OCI-LY7 (cell line): ENCODE data around the gene STAB1. TPM values are rescaled to one million over a fixed set of nuclear protein-coding genes. Genes with fewer than 3 reads are reported as not detected.

ENCODE experiments used
- Bru-seq: library from RNA; stranded (reverse); fragments of 400-500 nt; gene quantifications from one replicate; lab custom pipeline; 2021; lab: Mats Ljungman, UMichigan
- BruChase-seq, 2 experiments: library from RNA; stranded (reverse); fragments of 400-500 nt; gene quantifications; one replicate each; lab custom pipeline; 2021; lab: Mats Ljungman, UMichigan
- BruUV-seq: library from RNA; stranded (reverse); fragments of 400-500 nt; replicated peaks from 2 replicates; lab custom pipeline; 2021; lab: Mats Ljungman, UMichigan
- CTCF ChIA-PET: fragments of 300-600 bp; sonication (Branson Sonifier 250); formaldehyde crosslinking; loops from one replicate; lab custom pipeline; 2022; ENCODE audit warnings: antibody characterized with exemption; ENCODE audit not compliant: unreplicated experiment; lab: Charles Lee
- POLR2A ChIA-PET: fragments of 300-600 bp; sonication (Branson Sonifier 250); formaldehyde crosslinking; loops from one replicate; lab custom pipeline; 2022; ENCODE audit warnings: antibody characterized with exemption; lab: Charles Lee
- DNase-seq: peaks from one replicate; pipeline ENCODE4 v3.0.0-alpha.2; 2015; ENCODE audit warnings: low spot score
- H2AFZ ChIP-seq: fragments of 200-600 bp; sonication (generic), shearing (Covaris generic); 2 replicates; pipeline ENCODE4 v1.6.1; 2014; ENCODE audit warnings: mild to moderate bottlenecking, antibody characterized with exemption, low read length, moderate library complexity
- H3K27ac ChIP-seq: fragments of 200-600 bp; sonication (generic); 2 replicates; pipeline ENCODE4 v1.5.1; 2014; ENCODE audit warnings: mixed run types, low read depth, mild to moderate bottlenecking, moderate library complexity, low read length, inconsistent platforms; ENCODE audit not compliant: poor library complexity, severe bottlenecking
- H3K36me3 ChIP-seq: fragments of 200-600 bp; sonication (generic); 2 replicates; pipeline ENCODE4 v1.6.1; 2014; ENCODE audit warnings: mild to moderate bottlenecking, antibody characterized with exemption, low read length, moderate library complexity, mixed read lengths; ENCODE audit not compliant: insufficient read depth
- H3K4me1 ChIP-seq: fragments of 200-600 bp; sonication (generic); 2 replicates; pipeline ENCODE4 v1.5.1; 2014; ENCODE audit warnings: mild to moderate bottlenecking, low read length; ENCODE audit not compliant: insufficient read depth, poor library complexity, severe bottlenecking
- H3K4me2 ChIP-seq: fragments of 200-600 bp; sonication (generic); 2 replicates; pipeline ENCODE4 v1.6.1; 2014; ENCODE audit warnings: mild to moderate bottlenecking, low read length
- H3K4me3 ChIP-seq: fragments of 200-600 bp; sonication (generic); 2 replicates; pipeline ENCODE4 v1.5.1; 2014; ENCODE audit warnings: mild to moderate bottlenecking, low read depth, low read length; ENCODE audit not compliant: poor library complexity, severe bottlenecking
- H3K79me2 ChIP-seq: fragments of 200-600 bp; sonication (generic); 2 replicates; pipeline ENCODE4 v1.6.1; 2016; ENCODE audit warnings: low read depth, mild to moderate bottlenecking, low read length, moderate library complexity, mixed read lengths; ENCODE audit not compliant: insufficient read depth
- H3K9me2 ChIP-seq: fragments of 200-600 bp; sonication (generic); 2 replicates; pipeline ENCODE4 v1.6.1; 2016; ENCODE audit warnings: mild to moderate bottlenecking, low read length, mixed read lengths; ENCODE audit not compliant: insufficient read depth
- H3K9me3 ChIP-seq: fragments of 200-600 bp; sonication (generic); 2 replicates; pipeline ENCODE4 v1.6.1; 2014; ENCODE audit warnings: mild to moderate bottlenecking, mixed run types, low read length, mixed read lengths
- H4K20me1 ChIP-seq: fragments of 200-600 bp; sonication (generic); 2 replicates; pipeline ENCODE4 v1.6.1; 2014; ENCODE audit warnings: mild to moderate bottlenecking, antibody characterized with exemption, low read length, moderate library complexity, mixed read lengths; ENCODE audit not compliant: insufficient read depth
- EZH2phosphoT487 ChIP-seq: fragments of 200-600 bp; sonication (generic); IDR thresholded peaks from 2 replicates; pipeline ENCODE4 v1.6.1; 2018; ENCODE audit warnings: low read depth, borderline replicate concordance, mild to moderate bottlenecking, mixed run types, antibody characterized with exemption, low read length, moderate library complexity, mixed read lengths
- intact Hi-C: fragments of 100-400 bp; cut with micrococcal nuclease; formaldehyde crosslinking; loops from one replicate; pipeline ENCODE4 v1.10.0; 2022; ENCODE audit not compliant: unreplicated experiment
- long read RNA-seq: library from polyadenylated mRNA; stranded (forward); transcript quantifications from one replicate; pipeline ENCODE4 v2.0.0, GENCODE V29; 2022
- total RNA-seq, 2 experiments: library from RNA; depleted of rRNA in 1 of 2; stranded (reverse); fragments of >200 nt in 1 of 2; shearing (Covaris generic) in 1 of 2; gene quantifications; 2 replicates each; pipeline ENCODE4 v1.2.3, GENCODE V29; 2014 to 2022
- TF ChIP-seq, protein P1 (sequence below): fragments of 200-600 bp; sonication (generic); conservative IDR thresholded peaks from 2 replicates; pipeline ENCODE4 v1.5.1; 2014; ENCODE audit warnings: mild to moderate bottlenecking, antibody characterized with exemption, low read length, moderate library complexity, mixed read lengths

STAB1 gene, protein sequence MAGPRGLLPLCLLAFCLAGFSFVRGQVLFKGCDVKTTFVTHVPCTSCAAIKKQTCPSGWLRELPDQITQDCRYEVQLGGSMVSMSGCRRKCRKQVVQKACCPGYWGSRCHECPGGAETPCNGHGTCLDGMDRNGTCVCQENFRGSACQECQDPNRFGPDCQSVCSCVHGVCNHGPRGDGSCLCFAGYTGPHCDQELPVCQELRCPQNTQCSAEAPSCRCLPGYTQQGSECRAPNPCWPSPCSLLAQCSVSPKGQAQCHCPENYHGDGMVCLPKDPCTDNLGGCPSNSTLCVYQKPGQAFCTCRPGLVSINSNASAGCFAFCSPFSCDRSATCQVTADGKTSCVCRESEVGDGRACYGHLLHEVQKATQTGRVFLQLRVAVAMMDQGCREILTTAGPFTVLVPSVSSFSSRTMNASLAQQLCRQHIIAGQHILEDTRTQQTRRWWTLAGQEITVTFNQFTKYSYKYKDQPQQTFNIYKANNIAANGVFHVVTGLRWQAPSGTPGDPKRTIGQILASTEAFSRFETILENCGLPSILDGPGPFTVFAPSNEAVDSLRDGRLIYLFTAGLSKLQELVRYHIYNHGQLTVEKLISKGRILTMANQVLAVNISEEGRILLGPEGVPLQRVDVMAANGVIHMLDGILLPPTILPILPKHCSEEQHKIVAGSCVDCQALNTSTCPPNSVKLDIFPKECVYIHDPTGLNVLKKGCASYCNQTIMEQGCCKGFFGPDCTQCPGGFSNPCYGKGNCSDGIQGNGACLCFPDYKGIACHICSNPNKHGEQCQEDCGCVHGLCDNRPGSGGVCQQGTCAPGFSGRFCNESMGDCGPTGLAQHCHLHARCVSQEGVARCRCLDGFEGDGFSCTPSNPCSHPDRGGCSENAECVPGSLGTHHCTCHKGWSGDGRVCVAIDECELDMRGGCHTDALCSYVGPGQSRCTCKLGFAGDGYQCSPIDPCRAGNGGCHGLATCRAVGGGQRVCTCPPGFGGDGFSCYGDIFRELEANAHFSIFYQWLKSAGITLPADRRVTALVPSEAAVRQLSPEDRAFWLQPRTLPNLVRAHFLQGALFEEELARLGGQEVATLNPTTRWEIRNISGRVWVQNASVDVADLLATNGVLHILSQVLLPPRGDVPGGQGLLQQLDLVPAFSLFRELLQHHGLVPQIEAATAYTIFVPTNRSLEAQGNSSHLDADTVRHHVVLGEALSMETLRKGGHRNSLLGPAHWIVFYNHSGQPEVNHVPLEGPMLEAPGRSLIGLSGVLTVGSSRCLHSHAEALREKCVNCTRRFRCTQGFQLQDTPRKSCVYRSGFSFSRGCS (N-terminal part only)
- not detected in 2 replicates for total RNA-seq (2014; rRNA removed; shearing (Covaris generic))
- not detected in 2 replicates for total RNA-seq (2022)
- not detected for Bru-seq, nascent RNA
- BruChase-seq, experiment 1, labeled RNA remaining after a 6-hour chase, result percentile 5 among the genes with signal in this experiment
- BruChase-seq, experiment 2, labeled RNA remaining after a 2-hour chase, result percentile 5 among the genes with signal in this experiment
- long read RNA-seq, result 0 reads

DNA sequence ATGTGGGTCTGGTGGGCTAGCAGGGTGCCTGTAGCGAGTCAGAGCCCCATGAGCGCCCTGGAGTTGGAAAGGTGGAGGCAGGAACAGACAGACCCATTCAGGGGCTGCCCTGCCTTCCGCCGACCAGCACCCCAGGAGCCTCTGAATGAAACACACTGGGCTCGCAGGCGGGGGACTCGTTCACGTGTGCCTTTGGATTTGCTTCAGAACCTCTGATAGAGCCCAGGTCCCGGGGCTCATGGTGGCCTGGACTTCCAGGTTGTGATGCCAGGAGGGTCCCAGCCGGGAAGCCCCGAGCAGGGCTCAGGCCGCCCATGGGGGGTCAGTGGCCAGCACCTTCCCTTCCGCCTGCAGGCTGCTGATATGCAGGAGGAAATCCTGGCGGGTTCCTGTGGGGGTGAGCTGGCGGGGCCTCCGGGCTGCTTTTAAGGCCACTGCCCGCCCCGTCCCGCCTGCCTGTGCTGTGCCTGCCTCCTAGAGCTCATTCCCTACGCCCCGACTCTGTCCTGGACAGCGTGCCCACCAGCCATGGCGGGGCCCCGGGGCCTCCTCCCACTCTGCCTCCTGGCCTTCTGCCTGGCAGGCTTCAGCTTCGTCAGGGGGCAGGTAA lies at the start of gene STAB1:
TSS of gene STAB1 (plus strand) at position 453 of the 610 bp plus-strand sequence. CDS start at position 529, 76 bp downstream.
- no peak for DNase-seq

DNA sequence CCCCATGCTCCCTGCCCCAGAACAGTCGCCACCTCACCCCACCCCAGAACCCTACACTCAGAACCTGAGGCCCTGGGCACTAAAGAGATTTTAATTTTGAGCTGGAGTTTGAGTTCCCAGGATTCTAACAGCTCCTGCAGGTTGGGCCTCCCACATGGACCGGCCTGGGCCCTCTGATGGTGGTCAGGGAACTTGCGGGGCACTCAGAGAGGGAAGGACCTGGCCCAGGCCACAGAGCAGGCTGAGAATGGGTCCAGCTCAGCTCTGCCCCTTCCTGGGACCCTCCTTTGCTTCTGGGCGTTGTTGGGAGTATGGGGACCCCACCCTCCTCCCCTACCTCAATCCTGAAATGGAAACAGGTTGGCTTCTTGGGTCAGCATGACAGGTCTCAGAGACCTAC lies 49.1 kb upstream of the STAB1 start:
- Histone ChIP-seq H3K36me3 (no peaks in the 10 kb centered on the region), H3K9me3 (no peaks in the 10 kb centered on the region), H3K4me2 (no peak overlapping the region), H3K79me2 (no peaks in the 10 kb centered on the region), H3K4me3 (no peak overlapping the region), H2AFZ (no peak overlapping the region), H3K27ac (no peak overlapping the region), H3K4me1 (no peaks in the 10 kb centered on the region), H3K9me2 (no peaks in the 10 kb centered on the region), H4K20me1 (no peaks in the 10 kb centered on the region)
- no peak for DNase-seq
- intact Hi-C loops, result loop anchor here (5.0 to 10.0 kb wide), 3 partner anchors 71 to 444 kb away; partner anchors contain the start of gene TLR9
- TF ChIP-seq, protein P1, sequence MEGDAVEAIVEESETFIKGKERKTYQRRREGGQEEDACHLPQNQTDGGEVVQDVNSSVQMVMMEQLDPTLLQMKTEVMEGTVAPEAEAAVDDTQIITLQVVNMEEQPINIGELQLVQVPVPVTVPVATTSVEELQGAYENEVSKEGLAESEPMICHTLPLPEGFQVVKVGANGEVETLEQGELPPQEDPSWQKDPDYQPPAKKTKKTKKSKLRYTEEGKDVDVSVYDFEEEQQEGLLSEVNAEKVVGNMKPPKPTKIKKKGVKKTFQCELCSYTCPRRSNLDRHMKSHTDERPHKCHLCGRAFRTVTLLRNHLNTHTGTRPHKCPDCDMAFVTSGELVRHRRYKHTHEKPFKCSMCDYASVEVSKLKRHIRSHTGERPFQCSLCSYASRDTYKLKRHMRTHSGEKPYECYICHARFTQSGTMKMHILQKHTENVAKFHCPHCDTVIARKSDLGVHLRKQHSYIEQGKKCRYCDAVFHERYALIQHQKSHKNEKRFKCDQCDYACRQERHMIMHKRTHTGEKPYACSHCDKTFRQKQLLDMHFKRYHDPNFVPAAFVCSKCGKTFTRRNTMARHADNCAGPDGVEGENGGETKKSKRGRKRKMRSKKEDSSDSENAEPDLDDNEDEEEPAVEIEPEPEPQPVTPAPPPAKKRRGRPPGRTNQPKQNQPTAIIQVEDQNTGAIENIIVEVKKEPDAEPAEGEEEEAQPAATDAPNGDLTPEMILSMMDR, result no peak
- TF ChIP-seq EZH2phosphoT487, result no peak
- CTCF ChIA-PET, result interaction anchor here (0.6 kb wide), 1 partner anchor 34 kb away, joined by 4 read pairs; no protein-coding TSS in a partner anchor
- POLR2A ChIA-PET, result interaction anchor here (2.9 kb wide), 1 partner anchor 33 kb away, joined by 8 read pairs; no protein-coding TSS in a partner anchor
- BruUV-seq, result no TSS peak

More for the DNA sequence above, at the start of gene STAB1:
- no peaks in the 10 kb centered on the region for H3K4me1 ChIP-seq
- ChIA-PET POLR2A (no interaction called here), CTCF (no interaction called here)
- no TSS peak for BruUV-seq
- TF ChIP-seq EZH2phosphoT487, result no peak
- TF ChIP-seq, protein P1, result no peak
- no peak within 1 kb of the TSS for H3K4me2 ChIP-seq
- intact Hi-C loops, result no loop called here
- no peak within 1 kb of the TSS for H2AFZ ChIP-seq
- H3K79me2 ChIP-seq, result no peaks in the 10 kb centered on the region
- no peaks in the 10 kb centered on the region for H4K20me1 ChIP-seq
- no peak within 1 kb of the TSS for H3K4me3 ChIP-seq
- no peaks in the 10 kb centered on the region for H3K9me3 ChIP-seq
- H3K9me2 ChIP-seq, result no peaks in the 10 kb centered on the region
- H3K27ac ChIP-seq, result no peak within 1 kb of the TSS
- peaks cover 29% of the 10 kb centered on the region; the same call in 1 of the 2 replicates for H3K36me3 ChIP-seq
